HG03066 (cell line): Measurements from ENCODE around the gene CNIH1.
A peak's percentile ranks its signal among the peaks of the same experiment; 100 is the strongest.
"Not testable (repeated sequence)": the region's sequence is repeated elsewhere in the genome, so short reads cannot be mapped to it uniquely, and the experiment has no call there.

ENCODE experiments used
- ATAC-seq: cut with Tn5 transposase; IDR thresholded peaks from one replicate; pipeline ENCODE4 v1.9.1; 2021; ENCODE audit warnings: low read depth; ENCODE audit not compliant: unreplicated experiment

CNIH1 gene

DNA sequence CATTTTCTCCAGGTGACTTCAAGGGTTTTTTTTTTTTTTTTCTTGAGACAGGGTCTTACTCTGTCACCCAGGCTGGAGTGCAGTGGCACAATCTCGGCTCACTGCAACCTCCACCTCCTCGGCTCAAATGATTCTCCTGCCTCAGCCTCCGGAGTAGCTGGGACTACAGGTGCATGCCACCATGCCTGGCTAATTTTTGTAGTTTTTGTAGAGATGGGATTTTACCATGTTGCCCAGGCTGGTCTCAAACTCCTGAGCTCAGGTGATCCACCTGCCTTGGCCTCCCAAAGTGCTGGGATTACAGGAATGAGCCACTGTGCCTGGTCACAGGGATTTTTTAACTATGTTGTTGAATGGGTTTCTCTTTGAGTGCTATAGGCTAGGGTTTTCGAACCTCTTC is 3.2 kb downstream of the CNIH1 start:
- ATAC-seq: not testable (repeated sequence)

DNA sequence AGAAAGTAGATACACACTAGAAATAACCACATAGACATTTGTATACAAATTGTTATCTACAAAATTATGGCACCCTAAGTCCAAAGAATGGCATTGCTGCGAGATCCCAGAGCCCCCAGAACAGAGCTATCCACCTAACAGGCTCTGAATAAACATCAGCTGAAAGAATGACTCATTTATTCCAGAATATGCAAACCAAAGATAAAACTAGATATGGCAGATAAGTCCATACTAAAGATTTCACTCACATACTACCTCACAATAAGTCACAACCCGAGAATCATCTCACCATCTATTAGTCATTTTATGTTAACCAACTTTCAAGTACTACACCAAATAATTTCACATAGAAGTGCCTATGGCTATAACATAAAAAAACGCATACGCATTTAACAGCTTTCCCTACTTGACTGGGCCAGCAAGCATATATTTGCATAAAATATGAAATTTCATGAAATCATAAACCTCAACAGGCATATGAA is 5.6 kb downstream of the CNIH1 start:
- ATAC-seq: peak; percentile 53

DNA sequence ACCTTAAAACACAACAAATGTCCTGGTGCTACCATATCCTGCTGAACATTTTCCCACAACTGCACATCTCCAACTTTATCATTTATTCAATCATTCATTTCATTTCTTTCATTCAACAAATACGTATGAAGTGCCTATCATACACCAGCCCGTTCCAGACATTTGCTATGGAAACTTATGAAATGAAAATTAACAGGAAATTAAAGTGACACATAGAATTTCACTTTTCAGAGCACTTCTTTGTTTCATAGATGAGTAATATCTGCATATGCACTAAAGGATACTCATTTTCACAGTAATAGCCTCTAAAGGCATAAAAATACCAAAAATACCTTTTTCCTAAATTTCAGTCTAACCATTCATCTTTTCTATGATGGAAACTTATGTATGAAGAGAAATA is 12.6 kb downstream of the CNIH1 start:
- ATAC-seq: no peak

DNA sequence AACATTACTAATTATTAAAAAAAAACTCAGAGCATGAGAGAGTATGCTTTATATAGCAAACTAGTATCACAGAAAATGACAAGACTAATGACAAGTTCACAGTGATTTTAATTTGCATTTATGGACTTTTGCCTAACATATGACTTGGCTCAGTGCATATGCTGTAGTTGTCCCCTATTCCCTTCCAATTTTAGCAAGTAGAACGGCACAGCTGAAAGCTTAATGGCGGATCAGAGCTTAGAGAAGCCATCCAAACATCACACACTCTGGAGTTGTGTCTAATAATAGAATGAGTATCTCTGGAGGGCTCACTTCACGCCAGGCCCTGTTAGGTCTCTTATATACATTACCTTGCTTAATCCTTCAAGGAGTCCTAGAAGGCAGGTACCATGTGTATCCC is 13.3 kb downstream of the CNIH1 start:
- ATAC-seq: no peak

DNA sequence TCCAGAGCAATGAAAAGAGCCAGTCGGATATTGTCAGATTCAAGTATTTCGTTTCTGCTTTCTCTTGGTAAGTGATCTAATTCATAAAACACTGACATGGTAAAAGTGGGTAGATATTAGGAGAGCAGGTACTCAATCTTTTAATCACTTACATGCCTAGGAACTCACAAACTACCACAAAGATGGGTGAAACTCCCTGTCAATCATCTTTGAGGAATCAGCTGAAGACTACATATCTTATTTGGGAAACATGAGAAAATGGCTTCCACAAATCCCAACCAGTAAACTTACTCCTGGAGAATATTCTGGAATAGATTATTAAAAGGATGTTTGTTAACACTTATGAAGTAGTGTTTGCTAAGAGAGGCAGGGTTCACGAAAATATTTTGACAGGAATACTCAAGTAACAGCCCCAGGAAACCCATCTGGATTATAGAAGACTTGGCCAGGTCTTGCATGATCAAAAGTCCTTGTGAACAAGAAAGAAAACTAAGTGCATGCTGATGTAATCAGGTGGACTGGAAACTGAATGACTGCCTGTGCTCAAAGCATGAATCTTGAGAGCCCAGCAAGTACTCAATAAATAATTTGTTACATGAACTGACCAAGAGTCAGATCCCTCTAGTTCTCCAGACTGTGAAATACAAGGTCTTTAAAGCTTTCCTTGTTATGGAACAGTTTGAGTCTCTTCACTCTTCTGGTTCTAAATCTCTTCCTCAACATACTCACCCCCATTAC is 15.5 kb downstream of the CNIH1 start:
- ATAC-seq: no peak

DNA sequence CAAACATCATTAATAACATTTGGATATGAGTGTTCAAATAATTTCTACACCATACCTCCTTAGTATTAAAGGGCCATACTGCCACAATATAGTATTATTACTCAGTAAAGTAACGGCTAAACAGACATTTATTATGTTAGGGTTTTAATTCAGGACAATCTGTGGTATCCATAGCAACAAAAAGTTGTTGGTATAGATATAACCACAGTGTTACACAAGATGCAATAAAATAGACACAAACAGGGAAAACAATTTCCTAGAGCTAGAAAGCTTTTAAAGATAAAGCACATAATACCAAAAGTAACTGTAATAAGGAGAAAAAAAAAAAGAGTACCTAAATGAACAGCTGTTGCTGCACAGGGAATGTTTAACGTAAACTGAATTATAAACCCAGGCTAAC is 16.1 kb downstream of the CNIH1 start:
- ATAC-seq: no peak

DNA sequence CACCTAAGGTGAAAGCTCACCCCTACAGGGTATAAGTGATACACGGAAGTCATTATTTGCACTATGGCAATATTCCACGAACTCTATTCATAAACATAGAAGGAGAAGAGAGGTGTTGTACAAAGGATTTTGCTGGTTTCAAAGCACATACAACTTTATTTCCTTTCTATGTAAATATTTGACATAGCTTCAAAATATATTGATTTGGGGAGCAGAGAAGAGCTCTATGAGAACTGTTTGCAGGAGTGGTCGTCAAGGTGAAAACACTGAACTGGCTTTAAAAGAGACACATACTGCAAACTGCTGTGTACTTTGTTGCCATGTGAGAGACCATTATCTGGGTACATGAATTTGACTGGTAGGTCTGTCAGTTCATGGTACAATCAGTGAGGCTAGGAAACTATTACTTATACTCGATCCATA is 16.7 kb downstream of the CNIH1 start:
- no peak for ATAC-seq

DNA sequence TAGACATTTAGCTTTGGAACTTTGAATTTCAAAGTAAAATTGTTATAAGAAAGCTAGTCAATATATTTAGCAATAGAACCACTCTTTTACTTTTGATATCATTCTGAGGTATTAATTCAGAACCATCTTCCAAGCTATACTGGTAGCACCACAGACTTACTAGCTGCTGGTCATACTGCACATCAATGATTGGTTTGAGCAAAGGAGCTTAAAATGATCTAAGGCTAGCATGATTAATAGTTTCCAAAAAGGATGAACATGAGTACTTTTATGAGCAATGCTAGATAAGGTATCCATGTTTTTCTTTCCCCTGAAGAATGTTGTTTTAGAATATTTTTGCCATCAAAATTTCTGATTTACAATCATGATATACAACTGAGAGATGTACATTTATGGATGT is 17.2 kb downstream of the CNIH1 start:
- ATAC-seq: no peak

DNA sequence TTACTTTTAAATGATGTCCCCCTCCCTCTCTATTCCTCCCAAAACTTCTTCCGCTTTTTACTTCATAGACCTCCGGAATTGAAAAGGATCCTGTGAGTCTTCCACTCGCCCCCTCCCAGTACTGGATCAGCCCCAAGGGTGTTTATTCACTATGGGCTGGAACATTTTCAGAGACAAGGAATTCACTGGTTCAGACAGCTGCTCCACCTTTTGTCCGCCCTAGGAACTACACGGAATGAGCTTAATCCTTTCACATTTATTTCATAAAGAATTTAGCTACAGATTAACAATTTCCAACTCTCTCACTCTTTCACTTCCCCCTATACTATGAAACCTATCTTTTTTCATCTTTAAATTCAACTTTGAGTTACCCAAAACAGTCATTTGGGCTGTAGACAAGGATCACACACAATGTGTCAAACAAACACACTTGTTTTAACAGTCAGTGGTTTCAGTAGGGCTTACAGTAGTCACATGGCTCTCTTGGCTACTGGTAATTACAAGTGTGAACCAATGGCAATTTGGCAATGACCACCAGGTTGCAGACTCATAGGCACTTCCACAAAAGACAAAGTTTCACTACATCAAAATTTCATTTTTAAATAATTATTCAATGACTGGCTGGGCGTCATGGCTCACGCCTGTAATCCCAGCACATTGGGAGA is 20.6 kb downstream of the CNIH1 start:
- ATAC-seq: no peak

DNA sequence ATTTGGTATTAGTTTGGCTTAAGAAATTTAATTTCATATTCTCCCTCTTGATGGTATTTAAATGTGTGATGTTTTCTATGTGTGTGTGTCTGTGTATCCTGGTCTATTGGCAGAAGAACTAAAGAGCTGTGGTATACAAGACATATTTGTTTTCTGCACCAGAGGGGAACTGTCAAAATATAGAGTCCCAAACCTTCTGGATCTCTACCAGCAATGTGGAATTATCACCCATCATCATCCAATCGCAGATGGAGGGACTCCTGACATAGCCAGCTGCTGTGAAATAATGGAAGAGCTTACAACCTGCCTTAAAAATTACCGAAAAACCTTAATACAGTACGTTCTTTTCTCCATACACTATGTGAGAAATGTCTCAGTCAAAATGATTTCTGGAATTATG is 29.8 kb downstream of the CNIH1 start:
- ATAC-seq: no peak

DNA sequence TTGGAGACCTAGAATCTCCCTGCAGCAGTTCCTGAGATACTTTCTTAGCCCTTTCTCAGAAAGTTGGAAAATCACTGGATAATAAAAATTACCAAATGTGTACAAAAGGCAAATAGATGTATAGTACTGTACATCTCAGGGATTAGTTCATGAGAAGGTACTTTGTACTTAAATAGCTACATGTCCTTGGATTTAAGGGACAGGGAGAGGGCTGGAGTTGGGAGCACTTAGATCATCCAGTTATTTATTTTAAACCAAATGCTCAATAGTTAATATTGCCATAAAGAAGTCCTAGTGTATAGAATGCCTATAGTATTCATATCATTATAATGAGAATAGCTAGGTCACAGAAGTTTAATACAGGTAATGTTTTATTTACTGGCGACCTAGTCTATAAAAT is 31.0 kb downstream of the CNIH1 start:
- no peak for ATAC-seq

DNA sequence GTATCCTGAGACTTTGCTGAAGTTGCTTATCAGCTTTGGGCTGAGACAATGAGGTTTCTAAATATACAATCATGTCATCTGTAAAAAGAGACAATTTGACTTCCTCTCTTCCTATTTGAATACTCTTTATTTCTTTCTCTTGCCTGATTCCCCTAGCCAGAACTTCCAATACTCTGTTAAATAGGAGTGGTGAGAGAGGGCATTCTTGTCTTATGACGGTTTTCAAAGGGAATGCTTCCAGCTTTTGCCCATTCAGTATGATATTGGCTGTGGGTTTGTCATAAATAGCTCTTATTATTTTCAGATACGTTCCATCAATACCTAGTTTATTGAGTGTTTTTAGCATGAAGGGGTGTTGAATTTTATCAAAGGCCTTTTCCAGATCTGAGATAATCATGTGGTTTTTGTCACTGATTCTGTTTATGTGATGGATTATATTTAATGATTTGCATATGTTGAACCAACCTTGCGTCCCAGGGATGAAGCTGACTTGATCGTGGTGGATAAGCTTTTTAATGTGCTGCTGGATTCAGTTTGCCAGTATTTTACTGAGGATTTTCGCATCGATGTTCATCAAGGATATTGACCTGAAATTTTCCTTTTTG is 37.7 kb downstream of the CNIH1 start:
- not testable (repeated sequence) for ATAC-seq

DNA sequence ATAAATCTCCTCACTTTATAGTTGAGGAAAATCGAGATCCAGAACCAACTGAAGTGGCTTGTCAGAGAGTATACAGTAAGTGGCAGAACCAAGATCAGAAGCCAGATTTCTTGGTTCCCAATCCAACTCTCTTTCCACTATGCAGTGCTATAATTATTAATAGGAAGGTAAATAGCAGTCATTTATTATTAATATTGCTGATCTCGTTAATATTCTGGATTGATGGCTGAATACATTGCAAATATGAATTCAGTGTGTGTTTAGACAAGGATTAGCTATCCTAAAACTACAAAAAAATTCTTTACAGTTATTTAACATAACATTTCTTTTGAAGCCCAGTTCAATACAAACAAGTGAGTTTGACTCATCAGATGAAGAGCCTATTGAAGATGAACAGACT is 41.6 kb downstream of the CNIH1 start:
- no peak for ATAC-seq

DNA sequence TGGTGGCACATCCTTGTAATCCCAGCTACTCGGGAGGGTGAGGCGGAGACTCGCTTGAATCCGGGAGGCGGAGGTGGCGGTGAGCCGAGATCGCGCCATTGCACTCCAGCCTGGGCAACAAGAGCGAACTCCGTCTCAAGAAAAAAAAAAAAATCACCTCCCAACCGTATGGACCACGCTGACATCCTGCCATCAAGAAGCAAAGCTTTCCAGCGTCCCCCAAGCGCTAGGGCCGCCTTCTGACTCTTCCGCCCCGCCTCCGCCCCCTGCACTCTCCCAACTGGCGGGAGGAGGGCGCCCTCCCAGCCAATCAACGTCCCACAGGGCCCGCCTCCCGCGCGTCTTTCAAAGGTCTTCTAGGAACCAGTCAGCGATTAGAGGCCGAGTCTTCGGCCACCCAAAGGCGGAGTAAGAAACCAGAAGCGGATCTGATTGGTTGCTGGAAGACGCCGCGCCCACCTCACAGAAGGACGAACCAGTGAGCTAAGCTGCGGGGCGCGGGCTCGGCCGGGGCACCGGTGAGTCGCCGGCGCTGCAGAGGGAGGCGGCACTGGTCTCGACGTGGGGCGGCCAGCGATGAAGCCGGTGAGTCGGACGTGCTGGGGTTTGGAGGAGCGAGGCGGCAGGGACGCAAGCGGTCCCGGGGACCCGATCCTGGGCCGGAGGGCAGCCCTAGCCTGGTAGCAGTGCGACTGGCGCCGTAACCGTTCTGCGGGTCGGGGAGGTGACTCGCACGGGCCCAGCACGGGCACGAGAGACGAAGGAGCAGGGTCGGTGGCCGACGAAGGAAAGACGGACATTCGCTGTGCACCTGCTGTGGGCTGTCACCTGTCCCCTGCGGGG is 44.5 kb downstream of the CNIH1 start, which contains the start of gene CDKN3:
TSS of gene CDKN3 (plus strand) at position 515 of the 843 bp plus-strand sequence. CDS start at position 577, 62 bp downstream.
- ATAC-seq: peak; percentile 97

DNA sequence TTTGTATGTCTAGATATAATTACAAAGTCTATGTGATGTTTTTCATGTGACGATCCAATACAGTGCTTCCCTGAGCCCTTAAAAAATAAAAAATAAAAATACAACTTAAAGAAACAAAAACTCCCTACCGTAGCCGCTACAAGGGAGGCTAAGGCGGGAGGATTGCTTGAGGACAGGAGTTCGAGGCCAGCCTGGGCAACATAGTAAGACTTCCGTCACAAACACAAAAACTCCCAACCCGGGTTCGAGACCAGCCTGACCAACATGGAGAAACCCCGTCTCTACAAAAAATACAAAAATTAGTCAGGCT is 45.0 kb downstream of the CNIH1 start:
- ATAC-seq: no peak

DNA sequence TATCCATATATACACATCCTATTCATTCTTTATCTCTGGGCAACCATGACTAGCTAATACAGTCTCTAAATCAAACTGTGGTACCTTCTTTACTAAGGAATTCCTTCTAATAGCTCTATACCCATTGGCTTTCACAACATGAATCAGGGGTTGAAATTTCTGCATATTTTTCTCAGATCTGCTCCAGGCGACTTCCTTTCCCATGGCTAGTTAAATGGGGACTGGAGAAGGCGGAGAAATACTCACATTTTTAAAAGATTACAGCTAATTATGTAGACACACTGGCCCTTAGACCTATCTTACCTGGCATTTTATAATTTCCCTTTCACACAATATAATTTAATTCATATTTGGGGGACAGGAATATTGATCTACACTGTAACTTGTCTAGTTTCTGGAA is 45.5 kb downstream of the CNIH1 start:
- no peak for ATAC-seq

DNA sequence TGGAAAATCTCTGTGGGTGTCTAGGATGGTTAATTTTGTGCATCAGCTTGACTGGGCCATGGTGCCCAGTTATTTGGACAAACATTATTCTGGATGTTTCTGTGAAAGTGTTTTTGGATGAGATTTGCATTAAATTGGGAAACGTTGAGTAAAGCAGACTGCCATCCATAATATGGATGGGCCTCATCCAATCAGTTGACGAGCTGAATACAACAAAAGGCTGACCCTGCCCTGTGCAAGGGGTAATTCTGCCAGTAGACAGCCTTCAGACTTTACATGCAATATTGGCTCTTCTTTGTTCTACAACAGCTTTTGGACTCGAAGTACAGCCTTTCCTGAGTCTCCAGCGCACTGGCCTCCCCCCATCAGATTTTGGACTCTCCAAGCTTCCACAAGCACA is 45.9 kb downstream of the CNIH1 start:
- ATAC-seq: no peak

DNA sequence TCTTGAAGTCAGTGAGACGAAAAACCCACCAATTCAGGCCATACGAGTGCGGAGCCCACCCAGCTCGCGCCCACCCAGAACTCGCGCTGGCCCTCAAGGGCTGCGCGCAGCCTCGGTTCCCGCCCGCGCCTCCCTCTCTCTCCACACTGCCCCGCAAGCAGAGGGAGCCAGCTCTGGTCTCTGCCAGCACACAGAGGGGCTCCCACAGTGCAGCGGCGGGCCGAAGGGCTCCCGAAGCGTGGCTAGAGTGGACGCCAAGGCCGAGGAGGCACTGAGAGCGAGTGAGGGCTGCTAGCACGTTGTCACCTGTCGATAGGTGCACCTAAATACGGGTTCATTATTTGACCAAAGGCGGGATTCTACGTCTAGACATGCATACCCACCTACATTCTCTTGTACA is 46.6 kb downstream of the CNIH1 start:
- ATAC-seq: no peak

DNA sequence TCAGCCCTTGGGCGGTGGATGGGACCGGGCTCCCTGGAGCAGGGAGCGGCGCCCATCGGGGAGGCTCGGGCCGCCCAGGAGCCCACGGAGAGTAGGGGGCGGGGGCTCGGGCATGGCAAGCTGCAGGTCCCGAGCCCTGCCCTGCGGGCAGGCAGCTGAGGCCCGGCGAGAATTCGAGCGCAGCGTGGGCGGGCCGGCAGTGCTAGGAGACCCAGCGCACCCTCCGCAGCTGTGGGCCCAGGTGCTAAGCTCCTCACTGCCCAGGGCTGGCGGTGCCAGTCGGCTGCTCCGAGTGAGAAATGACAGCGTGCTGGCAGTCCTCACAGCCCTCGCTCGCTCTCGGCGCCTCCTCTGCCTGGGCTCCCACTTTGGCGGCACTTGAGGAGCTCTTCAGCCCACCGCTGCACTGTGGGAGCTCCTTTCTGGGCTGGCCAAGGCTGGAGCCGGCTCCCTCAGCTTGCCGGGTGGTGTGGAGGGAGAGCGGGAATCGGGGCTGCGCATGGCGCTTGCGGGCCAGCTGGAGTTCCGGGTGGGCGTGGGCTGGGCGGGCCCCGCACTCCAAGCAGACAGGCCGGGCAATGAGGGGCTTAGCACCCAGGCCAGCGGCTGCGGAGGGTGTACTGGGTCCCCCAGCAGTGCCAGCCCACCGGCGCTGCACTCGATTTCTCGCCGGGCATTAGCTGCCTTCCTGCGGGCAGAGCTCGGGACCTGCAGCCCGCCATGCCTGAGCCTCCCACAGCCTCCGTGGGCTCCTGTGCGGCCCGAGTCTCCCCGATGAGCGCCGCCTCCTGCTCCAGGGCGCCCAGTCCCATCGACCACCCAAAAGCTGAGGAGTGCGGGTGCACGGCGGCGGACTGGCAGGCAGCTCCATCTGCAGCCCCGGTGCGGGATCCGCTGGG is 47.9 kb downstream of the CNIH1 start:
- ATAC-seq: not testable (repeated sequence)
